Measurements from ENCODE around the gene TLR6.

GRCh38 chr4:38829237-38829636 is 27.4 kb downstream of the TLR6 start:
- TF ChIP-seq, protein P1, sequence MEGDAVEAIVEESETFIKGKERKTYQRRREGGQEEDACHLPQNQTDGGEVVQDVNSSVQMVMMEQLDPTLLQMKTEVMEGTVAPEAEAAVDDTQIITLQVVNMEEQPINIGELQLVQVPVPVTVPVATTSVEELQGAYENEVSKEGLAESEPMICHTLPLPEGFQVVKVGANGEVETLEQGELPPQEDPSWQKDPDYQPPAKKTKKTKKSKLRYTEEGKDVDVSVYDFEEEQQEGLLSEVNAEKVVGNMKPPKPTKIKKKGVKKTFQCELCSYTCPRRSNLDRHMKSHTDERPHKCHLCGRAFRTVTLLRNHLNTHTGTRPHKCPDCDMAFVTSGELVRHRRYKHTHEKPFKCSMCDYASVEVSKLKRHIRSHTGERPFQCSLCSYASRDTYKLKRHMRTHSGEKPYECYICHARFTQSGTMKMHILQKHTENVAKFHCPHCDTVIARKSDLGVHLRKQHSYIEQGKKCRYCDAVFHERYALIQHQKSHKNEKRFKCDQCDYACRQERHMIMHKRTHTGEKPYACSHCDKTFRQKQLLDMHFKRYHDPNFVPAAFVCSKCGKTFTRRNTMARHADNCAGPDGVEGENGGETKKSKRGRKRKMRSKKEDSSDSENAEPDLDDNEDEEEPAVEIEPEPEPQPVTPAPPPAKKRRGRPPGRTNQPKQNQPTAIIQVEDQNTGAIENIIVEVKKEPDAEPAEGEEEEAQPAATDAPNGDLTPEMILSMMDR (IDR thresholded peaks at IDR 0.05) = no peak
- no peak for TF ChIP-seq POLR2A (IDR thresholded peaks at IDR 0.05)

All from heart left ventricle (tissue), 13 donors.